DMS153 (cell line): Measurements from ENCODE around the gene ZFPM1.

Experiments used
- DNase-seq: peaks from one replicate; lab custom pipeline; 2025; lab: John Stamatoyannopoulos, UW

Gene ZFPM1

DNA sequence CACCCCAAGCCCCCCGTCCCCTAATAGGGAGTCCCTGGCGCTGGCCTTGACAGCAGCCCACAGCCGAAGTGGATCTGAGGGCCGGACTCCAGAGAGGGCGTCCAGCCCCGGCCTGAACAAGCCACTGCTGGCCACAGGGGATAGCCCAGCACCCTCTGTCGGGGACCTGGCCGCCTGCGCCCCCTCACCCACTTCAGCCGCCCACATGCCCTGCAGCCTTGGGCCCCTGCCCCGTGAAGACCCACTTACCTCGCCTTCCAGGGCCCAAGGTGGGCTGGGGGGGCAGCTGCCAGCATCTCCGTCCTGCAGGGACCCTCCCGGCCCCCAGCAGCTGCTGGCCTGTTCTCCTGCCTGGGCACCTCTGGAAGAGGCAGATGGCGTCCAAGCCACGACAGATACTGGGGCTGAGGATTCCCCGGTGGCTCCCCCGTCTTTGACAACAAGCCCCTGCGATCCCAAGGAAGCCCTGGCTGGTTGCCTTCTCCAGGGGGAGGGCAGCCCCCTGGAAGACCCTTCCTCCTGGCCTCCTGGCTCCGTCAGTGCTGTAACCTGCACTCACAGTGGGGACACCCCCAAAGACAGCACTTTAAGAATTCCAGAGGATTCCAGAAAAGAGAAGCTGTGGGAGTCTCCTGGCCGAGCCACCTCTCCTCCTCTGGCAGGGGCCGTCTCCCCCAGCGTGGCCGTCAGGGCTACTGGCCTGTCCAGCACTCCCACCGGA, 19.3 kb upstream of the ZFPM1 start:
- no peak for DNase-seq

GRCh38 chr16:88434353-88434690, 18.8 kb upstream of the ZFPM1 start:
- no peak for DNase-seq

- DNase-seq = no peak
Measured at GRCh38 chr16:88434746-88435145, 18.3 kb upstream of the ZFPM1 start.

DNA sequence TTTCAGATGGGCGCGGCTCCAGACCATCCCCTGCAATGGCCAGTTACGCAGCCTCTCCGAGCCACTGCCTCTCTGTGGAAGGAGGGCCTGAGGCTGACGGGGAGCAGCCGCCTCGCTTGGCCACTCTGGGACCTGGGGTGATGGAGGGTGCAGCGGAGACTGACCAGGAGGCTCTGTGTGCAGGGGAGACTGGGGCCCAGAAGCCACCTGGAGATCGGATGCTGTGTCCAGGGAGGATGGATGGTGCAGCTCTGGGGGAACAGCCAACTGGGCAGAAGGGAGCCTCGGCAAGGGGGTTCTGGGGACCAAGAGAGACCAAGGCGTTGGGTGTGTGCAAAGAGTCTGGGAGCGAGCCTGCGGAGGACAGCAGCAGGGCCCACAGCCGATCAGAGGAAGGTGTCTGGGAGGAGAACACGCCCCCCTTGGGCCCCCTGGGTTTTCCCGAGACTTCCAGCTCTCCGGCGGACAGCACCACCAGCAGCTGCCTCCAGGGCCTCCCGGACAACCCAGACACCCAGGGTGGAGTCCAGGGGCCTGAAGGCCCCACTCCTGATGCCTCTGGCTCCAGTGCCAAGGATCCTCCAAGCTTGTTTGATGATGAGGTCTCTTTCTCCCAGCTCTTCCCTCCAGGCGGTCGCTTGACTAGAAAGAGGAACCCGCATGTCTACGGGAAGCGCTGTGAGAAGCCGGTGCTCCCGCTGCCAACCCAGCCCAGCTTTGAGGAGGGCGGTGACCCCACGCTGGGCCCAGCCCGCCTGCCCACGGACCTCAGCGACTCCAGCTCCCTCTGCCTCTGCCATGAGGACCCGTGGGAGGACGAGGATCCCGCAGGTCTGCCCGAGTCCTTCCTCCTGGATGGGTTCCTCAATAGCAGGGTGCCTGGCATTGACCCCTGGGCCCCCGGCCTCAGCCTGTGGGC, 17.4 kb upstream of the ZFPM1 start:
- DNase-seq = no peak

DNA sequence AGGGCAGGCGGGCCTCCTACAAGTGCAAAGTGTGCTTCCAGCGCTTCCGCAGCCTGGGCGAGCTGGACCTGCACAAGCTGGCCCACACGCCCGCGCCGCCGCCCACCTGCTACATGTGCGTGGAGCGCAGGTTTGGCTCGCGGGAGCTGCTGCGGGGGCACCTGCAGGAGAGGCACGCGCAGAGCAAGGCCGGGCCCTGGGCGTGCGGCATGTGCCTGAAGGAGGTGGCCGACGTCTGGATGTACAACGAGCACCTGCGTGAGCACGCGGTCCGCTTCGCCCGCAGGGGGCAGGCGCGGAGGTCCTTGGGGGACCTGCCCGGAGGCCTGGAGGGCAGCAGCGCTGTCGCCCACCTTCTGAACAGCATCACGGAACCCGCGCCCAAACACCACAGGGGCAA, 16.3 kb upstream of the ZFPM1 start:
- DNase-seq = no peak

- DNase-seq = peak; percentile 23
Measured at GRCh38 chr16:88437367-88437964, 15.6 kb upstream of the ZFPM1 start.

DNA sequence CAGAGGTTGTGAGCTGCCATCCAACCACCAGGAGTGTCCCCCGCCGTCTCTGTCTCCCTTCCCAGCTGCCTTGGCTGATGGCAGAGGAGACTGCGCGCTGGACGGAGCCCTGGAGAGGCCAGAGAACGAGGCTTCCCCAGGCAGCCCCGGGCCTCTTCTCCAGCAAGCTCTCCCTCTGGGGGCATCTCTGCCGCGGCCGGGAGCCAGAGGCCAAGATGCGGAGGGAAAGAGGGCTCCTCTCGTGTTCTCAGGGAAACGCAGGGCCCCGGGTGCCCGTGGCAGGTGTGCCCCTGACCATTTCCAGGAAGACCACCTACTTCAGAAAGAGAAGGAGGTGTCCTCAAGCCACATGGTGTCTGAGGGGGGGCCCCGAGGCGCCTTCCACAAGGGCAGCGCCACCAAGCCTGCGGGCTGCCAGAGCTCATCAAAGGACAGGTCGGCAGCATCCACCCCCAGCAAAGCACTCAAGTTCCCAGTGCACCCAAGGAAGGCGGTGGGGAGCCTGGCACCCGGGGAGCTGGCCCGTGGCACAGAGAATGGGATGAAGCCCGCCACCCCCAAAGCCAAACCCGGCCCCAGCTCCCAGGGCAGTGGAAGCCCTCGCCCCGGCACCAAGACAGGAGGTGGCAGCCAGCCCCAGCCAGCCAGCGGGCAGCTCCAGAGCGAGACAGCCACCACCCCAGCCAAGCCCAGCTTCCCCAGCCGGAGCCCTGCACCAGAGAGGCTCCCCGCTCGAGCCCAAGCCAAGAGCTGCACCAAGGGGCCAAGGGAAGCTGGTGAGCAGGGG, 14.8 kb upstream of the ZFPM1 start:
- no peak for DNase-seq

- no peak for DNase-seq
Measured at GRCh38 chr16:88439016-88439415, 14.1 kb upstream of the ZFPM1 start.

DNA sequence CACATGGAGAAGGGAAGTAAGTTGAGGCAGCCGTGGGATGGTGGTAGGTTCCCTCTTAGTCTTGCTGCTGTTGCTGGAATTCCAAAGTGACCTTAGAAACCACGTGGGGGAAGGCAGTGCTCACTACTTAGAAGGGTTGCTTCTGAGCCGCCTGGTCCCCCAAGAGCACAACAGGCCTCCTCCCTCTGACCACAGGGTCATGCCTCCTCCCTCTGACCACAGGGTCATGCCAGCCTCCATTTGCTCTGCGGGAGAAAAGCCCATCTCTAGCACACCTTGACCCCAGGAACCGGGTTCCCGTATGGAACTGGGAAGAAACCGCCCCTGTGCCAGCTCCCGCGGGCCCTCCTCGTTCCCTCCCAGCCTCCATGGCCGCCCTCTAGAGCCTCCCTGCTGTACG, 13.4 kb upstream of the ZFPM1 start:
- DNase-seq = no peak

- no peak for DNase-seq
Measured at GRCh38 chr16:88440111-88440510, 13.0 kb upstream of the ZFPM1 start.

DNA sequence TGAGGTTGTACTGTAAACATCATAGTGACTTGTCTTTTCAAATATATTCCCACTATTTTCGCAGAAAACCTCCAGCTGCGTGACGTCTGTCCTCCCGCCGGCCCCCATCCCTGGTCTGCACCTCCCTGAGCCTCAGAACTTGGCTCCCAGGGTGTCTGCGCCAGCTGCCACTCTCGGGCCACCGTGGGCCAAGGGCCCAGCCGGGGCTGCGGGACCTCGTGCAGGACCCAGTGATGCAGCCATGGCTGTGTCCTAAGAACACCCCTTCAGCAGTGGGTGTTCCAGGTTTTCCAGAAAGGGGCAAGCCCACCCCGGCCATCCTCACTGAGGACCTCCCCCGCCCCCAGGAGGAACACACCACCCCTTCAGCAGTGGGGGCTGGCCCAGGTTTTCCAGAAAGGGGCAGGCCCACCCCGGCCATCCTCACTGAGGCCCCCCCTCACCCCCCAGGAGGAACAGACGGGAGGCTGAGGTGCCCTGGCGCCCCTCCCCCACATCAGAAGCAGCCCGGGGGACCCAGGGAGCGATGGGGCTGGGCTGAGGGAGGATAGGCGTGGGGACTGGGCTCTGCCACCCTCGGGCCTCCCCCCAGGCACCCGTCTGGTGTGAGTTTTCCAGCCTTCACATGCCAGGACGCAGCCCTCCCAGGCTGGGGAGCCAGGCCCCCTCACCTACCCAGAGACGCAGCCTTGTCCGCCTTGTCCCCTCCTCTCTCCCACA, 12.2 kb upstream of the ZFPM1 start:
- DNase-seq = no peak

DNA sequence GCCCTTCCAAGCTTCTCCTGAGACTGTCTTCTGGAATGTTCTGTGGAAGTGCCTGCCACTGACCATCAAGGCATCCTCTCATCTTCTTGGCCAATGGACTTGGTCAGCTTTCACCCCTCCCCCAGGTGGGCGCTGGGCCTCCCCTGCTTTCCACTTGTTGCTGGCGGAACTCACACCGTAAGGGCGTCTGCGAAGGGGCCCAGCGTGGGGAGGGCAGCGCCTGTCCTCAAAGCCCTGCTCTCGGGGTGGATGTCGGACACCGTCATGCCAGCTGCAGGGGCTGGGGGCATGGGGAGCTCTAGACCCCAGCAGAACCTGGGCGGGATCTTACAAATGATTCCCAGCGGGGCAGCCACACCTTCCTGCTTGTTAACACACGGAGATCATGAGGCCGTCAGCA, 11.6 kb upstream of the ZFPM1 start:
- no peak for DNase-seq

DNA sequence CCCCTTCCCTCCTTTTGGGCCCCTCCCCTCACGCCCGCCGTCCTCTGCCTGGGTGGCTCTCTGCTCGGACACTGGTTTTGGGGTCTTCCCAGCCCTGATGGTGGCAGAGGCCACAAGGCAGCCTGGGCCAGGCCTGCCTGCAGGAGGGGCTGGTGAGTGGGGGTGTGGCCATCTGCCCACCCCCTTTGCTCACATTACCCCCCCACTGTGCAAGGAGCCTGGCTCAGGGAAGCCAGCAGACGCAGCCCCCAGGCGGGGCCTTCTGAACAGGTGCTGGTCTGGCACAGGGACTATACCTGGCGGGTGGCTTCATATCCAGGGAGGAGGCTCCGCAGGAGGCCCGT, 10.7 kb upstream of the ZFPM1 start:
- no peak for DNase-seq

DNA sequence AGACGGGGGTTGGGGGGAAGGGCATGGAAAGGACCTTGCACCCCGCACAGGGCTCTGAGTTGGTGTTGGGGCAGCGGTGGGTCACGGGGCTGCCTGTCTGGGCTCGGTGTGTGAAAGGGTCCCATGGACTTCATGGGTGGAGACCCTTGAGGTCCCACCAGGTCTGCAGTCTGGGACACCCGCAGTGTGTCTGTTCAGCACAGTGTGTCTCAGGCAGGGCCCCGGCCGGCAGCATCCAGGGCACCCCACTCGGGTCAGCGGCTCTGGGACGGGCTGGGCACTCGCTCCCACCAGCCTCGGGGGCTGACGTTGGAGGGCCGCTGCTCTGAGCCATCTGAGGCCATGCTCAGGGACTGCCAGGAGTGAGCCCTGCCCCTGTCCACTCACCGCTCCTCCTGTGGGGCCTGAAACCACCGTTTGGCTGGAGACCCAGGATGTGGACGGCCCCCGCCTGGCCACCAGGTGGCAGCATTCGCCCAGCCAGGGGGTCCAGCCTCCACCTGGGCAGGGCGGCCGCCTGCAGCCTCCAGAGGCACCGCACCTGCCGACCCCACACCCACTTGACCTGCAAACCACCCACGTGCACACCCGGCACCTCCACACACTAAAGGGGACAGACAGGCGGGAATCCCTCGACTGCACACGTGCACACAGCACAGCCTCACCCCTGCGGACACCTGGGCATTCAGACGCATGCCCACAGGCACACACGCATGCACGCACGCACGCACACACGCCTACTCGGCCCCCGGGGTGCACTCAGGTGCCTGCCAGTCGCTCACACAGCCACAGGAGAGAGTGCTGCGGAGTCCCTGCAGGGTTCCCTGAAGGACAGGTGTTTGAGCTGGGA, 10.1 kb upstream of the ZFPM1 start:
- DNase-seq = peak; percentile 59

DNA sequence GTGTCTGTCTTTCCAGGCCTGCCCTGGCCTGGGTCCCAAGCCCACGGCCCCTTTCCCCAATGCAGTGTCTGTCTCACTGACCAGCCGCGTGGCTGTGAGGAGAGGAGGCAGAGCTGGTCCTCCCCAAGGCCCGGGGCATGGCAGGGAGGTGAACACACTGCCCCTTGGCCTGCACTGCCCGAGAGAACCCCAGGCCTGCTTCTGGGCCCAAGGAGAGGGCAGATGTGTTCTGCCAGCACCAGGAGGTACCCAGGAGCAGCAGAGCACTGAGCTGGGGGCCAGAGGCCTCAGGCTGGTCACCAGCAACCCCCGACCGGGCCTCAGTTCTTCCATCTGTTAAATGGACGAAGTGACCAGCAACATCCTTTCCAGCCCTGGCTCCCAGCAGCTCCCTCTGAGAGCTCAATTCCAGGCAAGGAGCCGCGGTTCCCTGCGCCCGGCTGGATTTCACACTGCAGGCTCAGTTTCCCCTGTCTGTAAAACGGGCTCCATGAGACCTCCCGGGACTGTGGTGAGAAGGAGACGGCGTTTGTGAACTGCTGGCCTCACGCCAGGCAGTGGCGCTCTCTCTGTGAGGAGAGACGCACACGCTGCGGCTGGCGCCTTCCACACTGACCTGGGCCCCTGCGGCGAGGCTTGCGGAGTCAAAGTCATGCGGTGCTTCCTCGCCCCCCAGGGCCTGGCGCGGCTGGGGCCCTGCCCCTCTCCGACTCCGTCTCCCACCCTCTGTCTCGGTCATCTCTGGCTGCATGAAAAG, 8.1 kb upstream of the ZFPM1 start:
- DNase-seq = no peak

DNA sequence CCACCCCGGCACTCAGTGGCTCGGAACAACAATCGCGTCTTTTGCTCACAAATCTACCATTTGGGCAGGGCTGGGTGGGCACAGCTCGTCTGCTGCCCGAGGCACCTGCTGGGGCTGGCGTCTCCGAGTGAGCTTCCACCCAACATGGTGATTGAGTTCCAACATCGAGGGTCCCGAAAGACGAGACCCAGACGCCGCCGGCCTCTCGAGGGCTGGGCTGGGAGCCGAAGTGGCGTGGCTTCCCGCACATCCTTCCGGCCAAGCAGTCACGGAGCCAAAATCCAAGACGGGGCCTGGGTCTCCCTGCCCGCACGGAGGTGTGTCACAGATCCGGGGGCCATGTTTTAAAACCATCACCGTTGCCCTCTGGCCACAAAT, 7.5 kb upstream of the ZFPM1 start:
- DNase-seq = no peak

DNA sequence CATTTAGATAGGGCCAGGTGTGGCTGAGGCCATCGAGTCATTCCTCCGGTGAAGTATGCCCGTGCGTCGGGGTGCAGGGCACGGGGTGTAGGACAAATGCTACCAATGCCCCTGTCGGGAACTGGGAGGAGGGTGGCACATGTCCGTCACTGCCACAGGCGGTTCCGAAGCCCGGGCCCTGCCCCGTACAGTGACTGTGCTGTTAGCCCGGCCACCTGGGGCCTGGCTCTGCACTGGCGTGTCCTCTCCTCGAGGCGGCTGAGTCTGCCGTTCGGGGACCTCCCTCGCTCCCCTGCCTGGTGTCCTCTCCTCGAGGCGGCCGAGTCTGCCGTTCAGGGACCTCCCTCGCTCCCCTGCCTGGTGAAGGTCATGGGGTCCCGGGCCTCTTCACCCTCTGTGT, 7.0 kb upstream of the ZFPM1 start:
- no peak for DNase-seq

GRCh38 chr16:88446736-88447135, 6.3 kb upstream of the ZFPM1 start:
- DNase-seq = no peak

- no peak for DNase-seq
Measured at GRCh38 chr16:88447881-88448280, 5.2 kb upstream of the ZFPM1 start.
